Measurements from ENCODE around the gene MTHFS.
A peak's percentile ranks its signal among the peaks of the same experiment; 100 is the strongest.

The MTHFS gene

DNA sequence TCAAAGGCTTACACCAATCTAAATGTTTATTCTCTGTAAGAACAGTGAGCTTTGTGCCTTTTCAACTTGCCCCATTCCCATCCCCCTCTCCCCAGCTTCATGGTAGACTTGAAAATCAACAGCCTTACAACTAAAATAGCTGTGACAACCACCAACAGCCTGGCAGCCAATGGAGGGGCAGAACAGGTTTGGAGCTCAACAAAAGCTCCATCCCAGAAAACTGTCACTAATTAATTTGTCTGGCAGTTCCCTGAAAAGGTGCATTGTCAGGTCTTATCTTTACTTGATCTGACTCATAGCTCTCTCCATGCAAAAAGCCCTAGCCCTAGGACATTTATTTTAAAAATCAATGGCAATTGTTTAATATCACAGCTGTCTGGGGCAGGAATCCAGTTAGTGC, 22.6 kb downstream of the MTHFS start:
- DNase-seq, result no peak

DNA sequence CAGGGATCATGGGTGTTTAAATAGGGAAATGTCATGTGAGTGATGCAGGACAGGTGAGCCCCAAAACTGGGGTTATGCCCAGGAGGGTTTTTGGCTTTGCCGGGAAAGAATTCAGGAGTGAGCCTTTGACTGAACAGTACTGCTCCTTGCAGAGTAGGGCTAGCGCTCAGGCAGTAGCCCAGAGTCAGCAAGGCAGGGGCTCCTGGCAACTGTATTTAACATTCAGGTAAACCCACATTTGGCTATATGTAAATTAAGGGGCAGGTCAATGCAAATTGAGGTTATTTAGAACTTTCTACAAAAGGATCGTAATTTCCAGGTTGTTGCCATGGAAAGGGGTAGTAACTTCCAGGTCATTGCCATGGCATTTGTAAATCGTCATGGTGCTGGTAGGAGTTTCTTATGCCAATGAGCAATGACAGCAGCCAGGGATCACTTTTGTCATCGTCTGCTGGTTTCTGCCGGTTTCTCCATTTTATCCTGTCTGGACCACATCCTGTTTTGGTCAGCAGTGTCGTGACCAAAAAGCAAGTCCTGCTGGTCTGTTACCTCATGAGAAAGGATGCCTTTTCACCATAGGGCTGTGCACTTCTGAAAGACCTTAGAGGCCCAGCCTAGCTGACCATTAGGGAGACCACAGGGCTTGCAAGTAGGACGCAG, 24.3 kb downstream of the MTHFS start:
- peak; percentile 57 for DNase-seq

DNA sequence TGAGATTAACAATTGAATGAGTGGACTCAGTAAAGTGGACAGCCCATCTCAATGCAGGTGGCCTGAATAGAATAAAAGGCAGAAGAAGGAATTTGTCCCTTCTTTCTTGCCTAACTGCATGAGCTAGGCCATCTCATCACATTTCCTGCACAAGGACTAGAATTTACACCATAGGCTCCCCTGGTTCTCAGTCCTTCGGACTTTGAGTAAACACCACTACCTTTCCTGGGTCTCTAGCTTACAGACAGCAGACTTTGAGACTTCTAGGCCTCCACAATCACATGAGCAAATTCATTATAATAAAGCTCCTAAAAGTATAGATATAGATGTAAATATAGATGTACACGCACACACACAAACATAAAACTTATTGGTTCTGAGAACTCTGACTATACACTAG, 28.3 kb downstream of the MTHFS start:
- DNase-seq, result no peak

DNA sequence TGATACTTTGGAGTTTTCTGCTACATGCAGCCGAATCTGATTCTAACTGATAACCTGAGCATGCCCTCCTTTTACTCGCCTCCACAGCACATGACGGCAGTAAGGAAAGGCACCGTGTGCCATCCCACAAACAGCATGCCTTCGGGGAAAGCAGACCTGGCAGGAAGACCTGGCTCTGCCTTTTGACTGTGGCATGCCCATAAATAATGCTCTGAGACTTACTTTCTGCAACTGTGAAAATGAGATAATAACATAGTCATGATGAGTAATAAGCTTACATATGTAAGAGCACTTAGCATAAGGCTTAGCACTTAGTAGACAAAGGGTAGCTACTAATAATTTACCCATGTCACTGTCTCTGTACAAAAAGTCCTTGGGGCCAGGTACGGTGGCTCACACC, 32.9 kb downstream of the MTHFS start:
- no peak for DNase-seq

DNA sequence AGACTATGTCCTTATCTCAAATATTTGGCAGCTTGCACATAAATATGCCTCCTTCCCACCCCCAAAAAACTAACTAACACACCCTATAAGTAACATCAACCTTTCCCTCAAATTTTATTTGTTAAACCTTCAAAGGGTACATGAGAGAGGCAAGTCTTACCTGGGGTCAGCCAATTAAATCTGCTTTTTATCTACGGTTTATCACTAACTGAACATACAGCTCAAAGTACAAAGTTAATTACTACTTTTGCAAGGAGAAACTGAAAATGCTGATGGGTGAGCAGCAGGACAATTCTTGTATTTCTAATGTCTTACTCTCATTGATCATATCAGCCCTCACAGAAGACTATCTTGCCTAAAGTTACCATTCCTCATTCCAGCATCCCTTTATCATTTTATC, 34.6 kb downstream of the MTHFS start:
- DNase-seq, result no peak

DNA sequence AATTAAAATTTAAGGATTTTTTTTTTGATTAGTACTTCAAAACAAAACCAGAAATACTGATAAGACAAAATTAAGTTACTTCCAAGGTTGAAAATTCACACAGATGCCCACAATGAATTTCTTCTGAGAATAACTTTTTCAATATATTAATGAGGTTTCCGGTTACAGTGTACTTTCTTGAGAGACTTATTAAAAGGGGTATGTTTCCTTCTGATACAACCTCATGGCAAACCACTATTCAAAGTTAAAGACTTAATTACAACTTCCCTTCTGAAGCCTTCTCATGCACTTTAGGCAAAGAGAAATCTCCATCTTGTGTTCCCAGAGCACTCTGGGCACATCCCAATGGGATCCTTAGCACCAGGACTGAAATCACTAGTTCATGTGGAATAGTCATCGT, 36.2 kb downstream of the MTHFS start:
- no peak for DNase-seq

DNA sequence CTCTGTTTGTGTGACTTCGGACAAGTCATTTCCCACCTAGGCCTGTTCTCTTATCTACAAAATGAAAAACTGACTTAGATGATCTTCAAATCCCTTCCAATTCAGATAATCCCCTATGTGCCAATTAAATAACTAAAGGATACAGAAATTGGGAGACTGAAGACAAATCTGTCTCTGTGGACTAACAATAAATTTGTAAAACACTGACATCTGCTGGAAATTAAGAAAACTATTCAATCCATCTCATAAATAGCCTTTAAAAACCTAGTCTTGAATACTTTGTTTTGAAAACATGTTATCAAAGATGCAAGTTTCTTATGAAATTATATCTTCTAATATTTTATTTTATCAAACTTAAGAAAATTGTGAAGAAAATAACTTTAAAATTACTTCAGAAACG, 38.3 kb downstream of the MTHFS start:
- DNase-seq, result no peak

DNA sequence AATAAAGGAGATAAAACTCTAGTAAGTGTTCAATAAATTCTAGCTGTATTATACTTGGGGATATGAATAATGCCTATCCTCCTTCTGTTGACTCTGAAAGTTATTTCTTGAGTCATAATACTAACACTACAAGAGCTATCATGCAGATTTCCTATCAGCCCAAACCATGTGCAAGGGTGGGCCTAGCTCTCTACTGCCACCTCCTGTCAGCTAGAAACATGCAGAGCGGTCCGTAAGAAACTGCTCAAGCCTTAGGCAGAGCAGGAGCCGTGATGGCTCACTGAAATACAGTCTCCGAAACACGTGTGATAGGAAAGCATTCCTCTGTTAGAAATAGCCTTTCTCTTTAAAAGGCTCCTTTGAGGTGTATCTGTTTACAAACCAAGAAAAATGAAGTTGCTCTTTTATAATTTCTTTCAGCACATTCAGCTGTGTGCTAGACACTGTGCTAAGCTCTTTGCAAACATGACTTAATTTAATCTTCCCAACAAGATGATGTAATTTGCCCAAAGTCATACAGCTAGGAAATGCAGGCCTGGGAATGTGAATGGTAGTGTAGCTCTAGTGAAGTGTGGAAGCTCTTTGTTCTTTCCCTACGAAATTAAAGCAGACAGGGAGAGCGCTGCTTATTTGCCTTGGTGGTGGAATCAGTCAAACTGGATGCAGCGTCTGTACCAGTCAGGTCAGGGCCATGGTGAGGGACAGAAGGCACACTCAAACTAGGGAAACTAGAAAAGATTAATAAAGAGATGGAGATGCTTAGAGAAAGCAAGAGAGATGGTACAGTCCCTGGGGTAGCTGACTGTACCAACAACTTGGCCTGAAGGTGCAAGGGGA, 43.1 kb downstream of the MTHFS start:
- peak; percentile 65 for DNase-seq

DNA sequence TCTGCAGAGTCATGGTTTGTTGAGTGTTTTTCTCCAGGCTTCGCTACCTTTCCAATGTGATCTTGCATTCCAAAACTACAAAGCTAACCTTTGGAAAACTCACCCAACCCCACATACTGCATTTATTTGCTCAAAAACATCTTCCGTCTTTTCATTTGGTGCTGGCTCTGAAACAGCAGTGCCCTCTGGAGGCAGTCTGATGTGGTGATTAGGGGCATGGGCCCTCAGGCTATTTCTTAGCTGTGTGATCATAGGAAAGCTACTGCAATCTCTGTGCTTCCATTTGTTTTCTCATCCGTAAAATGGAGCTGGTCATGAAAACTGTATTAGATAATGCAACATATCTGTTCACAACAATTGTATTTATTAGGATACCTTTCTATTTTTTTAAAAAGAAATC, 47.0 kb downstream of the MTHFS start:
- DNase-seq, result peak; percentile 3

DNA sequence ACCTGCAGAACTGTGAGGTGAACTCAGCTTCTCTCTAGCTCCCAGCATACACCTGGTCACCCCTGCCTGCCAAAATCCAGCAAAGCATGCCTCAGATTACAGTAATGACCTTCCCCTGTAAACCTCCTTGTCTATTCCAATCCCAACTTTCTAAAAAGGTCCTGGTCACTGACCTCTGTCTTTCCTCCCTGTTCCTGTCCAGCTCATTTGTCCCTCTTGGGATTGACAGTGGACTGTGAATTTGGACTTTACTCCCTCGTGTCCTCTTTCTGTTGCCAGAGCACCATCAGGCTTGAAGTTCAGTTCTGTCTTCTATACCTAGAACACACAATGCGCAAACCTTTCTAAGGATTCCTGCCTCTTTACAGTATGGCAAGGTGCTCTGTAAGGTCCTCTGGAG, 50.3 kb downstream of the MTHFS start:
- no peak for DNase-seq

DNA sequence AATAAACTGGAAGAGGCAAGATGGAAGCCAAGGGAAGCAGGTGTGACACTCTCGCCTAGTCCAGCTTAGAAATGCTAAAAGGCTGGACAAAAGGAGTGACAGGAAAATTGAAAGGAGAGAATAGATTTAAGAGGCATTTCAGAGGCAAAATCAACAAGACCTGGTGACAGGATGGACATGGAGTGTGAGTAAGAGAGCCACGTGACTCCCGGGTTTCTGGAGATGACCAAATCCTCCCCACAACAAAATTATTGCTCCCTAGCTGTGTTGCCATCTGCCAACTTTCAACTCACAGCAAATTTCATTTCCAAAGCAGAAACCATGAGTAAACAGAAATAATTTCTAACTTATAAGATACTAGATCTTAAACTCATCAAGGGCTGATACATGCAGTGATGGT, 52.6 kb downstream of the MTHFS start:
- no peak for DNase-seq

DNA sequence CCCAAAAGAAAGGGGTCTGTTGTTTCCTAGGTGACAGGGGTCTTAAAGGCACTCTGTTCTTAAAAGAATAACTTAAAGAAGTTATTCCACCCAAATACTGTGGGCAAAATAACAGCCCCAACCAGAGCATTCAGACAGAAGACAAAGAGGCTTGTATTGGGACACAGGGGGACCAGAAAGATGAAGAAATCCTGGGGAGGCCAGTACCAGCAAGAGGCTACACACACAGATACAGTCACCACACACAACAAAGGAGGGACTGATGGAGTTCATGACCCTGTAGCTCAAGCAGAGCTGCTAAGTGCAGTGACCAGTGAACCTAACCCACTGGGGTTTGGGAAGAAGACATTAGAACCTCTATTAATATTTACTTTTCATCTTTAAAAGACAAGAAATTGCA, 59.0 kb downstream of the MTHFS start:
- no peak for DNase-seq

DNA sequence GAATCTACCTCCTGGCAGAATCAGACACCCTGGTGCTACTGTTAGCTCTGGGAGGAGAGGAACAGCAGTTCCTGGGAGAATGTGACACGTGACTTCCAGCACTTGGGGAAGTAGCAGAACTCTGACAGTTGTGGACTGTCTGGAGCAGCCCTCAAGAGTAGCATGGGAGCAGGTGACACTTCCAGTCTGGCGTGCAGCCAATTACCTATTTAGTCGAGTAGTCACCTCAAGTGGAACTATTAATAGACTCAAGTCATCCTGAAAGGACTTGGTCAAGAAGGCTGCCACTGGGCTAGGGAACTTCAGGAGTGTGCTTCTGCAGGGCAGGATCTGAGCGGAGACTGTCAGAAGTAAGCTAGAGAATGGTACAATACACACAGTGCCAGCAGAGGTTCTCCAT, 62.3 kb downstream of the MTHFS start:
- DNase-seq, result no peak

DNA sequence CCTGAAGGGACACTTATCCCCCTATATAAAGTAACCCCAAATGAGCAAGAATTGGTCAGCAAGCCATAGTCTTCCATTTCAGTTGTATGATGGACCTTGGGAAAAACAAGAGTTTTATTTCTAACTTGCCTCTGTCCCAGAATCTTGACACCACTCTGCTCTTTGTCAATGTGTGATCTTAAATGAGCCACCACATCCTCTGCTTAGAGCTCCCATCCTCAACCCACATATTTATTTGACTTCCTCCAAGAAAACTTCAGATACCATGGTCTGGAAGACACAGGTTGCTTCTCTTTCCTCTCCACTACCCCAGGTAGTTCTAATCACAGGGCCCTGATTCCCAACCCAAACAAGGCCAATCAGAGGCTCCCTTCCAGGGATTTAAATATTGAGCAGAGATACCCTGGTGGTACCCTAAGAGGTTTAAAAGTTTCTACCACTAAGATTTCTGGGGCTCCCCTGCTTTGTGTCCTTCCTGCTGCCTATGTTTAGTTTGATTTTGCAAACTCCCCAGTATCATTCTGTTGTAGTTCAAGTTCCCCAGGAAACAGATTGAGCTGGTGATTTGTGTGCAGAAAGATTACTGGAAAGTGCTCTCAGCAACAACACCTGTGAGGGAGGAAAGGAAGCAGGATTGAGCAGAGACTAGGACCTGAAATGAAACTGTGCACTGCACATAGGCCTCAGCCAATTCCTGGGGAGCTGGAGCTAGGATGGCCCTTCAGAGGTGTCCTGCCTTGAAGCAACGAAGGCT, 64.3 kb downstream of the MTHFS start:
- DNase-seq, result no peak

DNA sequence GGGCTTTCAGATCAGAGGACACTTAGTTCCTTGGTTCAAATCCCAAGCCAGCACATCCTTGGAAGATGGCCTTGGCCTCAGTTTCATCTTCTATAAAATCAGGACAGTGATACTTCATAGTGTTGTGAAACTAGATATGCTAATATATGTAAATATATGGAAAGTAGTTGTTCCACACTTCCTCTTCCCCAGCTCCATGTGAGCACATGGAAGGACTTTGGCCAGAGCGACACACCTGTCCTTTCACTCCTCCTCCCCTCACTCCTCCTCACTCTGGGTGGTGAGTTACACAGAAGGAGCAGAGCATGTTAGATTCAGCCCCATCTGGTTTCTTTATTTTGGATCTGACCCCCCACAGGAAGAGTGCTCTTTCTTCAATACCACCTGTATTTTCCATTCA, 65.2 kb downstream of the MTHFS start:
- no peak for DNase-seq

DNA sequence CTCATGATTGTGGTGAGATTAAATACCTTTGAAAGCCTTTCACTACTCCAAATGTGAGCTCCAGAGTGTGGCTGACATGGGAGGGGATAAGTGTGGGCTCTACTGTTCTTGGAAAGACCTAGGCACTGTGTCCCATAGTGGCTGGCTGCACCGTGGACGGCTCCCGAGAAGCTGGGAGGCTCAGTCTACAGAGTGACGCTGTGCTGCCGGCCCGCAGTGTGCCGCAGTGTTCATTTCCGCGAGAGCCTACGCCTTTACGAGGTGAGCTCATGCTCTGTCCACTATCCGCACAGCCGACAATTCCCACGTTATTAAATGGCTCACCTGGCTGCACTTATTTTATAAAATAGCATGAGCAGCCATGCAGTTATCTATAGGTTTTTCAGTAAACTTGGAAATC, 66.9 kb downstream of the MTHFS start:
- DNase-seq, result no peak

DNA sequence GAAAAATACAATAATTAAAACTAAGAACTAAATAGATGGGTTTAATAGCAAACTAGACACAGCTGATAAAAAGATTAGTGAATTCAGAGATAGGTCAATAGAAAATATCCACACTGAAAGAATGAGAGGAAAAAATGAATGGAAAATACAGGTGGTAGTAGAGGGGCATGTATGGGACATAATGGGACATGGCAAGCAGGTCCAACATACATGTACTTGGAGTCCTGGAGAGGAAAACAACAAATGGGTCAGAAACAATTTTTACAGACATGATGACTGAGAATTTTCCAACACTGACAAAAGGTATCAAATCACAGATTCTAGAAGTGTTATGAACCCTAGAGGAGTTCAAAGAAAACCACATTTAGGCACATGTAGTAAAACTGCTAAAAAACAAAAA, 68.4 kb downstream of the MTHFS start:
- DNase-seq, result no peak

DNA sequence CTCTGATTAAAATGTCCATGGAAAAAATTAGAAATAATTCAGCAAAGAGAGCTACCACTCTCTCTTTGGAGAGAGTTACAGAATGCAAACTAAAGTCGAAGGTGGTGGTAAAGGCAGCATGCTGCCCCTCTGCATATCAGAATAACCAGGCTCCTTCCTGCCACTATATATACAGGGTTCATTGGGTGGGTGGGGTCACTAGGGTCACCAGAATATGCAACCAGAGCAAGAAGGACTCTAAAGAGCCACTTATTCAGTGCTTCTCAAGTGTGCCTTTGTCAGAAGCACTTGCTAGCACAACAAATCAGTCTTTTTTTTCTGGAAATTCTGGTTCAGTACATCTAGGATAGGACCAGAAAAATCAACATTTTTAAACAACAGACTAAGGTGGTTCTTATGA, 70.0 kb downstream of the MTHFS start:
- no peak for DNase-seq

DNA sequence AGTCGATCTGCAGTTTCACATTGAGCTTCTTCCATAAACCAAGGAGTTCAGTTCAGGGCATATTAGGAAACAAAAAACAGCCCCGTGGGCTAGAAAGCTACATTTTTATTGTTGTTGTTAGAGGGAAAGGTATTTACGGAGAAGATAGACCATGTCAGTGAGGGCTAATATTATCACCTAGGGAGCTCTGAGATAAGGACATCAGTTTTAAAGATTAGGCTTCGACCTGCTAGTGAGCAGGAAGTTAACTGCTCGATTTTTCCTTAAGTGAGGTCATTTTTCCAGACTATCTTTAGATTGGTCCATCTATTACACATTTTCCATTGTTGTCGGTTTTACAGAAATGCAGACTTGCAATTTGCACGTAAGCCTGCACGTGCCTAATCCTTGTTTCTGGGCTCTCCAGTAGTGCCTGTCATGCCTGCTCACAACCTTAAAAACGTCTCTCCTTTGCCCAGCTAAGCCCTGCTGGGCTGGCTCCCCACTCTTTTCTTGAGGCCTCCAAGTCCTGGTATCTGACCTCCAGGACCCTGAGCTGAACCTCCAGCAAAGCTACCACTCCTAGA, 72.6 kb downstream of the MTHFS start:
- DNase-seq, result no peak

DNA sequence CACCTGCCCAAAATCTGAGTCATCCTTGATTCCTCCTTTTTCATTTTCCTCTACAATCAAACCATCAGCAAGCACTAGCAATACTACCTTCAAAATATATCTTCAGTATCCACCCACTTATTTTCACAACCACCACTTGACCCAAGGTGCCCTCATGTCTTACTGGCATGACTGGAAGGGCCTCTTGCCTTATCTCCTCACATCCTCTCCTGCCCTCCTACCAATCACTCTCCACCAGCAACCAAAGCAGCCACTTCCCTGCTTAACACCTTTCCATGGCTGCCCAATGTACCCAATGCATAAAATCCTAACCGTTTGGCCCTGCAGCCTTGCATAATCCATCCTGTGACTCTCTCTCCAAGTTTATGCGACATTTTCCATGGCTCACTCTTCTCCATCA, 76.0 kb downstream of the MTHFS start:
- DNase-seq, result no peak

DNA sequence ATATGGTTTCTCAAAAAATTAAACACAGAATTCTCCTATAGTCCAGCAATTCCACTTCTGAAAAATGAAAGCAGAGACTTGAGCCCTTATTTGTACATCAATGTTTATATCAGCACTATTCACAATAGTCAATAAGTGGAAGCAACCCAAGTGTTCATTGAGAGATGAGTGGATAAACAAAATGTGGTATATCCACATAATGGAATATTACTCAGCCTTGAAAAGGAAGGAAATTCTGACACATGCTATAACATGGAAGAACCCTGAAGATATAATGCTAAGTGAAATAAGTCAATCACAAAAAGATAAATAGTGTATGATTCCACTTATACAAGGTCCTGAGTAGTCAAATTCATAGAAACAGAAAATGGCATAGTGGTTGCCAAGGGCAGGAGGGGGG, 76.6 kb downstream of the MTHFS start:
- no peak for DNase-seq

DNA sequence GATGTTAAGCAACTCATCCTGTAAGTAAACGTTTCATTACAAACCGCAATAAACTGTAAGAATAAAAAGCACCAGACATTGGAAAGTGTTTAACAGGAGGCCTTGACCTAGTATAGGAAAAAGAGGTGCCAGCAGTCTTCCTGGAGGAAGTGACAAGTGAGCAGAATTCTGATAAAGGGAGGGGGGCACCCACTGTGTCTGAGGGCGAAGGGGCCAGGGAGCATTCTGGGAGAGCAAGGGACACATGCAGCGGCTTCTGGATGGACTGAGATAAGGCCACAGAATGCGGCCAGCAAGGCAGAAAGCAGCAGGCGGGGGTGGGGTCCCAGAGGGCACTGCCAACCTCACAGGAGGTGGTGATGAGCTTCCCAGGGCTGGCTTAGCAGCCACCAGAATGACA, 80.2 kb downstream of the MTHFS start:
- DNase-seq, result no peak

DNA sequence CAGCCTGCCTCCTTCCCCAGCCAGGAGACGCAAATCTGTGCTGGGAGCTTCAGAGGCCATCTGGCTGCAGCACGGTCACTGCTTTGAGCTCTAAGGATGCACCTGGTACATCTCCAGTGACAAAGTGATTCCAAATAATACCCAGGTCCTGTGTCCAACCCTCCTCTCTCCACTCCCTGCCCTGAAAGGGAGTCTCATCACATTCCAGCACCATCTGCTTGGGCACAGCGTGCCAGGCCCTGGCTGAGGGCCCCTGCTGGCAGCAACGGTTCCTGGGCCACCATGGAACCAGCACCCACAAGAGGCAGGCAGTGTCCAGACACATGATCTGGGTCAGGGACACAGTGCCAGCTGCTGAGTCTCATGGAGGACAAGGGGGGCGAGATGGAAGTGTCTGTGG, 81.3 kb downstream of the MTHFS start:
- no peak for DNase-seq

DNA sequence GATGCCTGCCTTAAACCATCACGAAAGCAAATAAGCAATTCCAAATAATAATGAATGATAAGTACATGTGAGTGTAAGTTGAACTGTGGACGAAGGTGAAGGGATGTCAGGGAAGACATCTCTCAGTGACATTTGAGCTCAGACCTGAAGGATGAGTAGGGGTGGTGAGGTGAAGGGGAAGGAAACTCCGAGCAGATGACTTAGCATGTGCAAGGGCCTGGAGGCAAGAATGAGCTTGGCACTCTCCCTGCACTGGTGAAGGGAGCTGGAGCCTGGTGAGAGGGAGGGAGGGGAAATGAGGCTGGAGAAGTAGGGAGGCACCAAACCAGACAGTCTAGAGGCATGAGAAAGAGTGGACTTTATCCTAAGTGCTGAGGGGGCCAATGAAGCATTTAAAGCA, 84.3 kb downstream of the MTHFS start:
- DNase-seq, result no peak

Measured in CD4-positive, alpha-beta T cell treated with Interleukin-10 for 1 hour (primary cell).